Measurements from ENCODE around the gene THBS1. TPM values are rescaled to one million over a fixed set of nuclear protein-coding genes. Genes with fewer than 3 reads are reported as not detected.

The THBS1 gene
- total RNA-seq, 2 experiments from 2014 or later: 0.51 TPM; not detected in 1

DNA sequence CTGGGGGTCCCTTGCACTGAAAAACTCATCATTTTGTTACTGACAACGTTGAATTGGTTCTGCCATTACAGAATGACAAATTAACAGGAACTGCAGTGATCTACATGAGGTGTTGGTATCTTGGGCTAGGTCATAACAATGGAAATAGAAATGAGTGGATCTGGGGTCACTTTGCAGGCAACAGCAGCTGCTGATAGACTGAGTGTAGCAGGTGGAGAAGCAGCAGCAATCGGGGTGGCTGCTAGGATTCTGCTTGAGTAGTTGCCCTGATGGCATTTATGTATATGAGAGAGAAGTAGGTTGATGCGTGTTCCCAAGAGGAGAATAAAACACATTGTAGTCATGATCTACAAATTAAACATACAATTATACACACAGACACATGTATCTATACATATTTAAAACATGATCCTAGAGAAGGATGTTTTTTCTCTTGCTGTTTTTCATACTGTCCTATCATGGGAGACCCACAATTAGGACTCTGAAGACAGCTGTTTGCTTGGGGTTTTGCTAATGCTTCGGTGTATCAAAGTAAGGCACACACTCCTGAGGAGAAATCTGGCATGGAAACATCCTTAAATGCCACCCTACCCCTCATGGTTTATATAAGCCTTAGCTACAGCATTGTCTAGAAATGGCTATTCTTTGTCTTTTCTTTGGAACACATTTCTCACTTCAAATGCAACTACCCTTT, 15.8 kb upstream of the THBS1 start:
- Histone ChIP-seq H3K4me2 (ENCODE audit: low read length) (no peak overlapping the region), H3K4me1 (ENCODE audit: insufficient read depth, low read length, poor library complexity, severe bottlenecking) (no peaks in the 10 kb centered on the region), H2AFZ (ENCODE audit: low read length) (no peak overlapping the region), H3K4me3 (ENCODE audit: low read depth, low read length, poor library complexity, severe bottlenecking) (no peak overlapping the region), H3K27ac (ENCODE audit: low read depth, low read length, poor library complexity, severe bottlenecking) (no peak overlapping the region), H3K9me2 (ENCODE audit: insufficient read depth, low read length) (no peaks in the 10 kb centered on the region), H3K9me3 (ENCODE audit: low read length) (no peaks in the 10 kb centered on the region), H4K20me1 (ENCODE audit: insufficient read depth, low read length) (no peaks in the 10 kb centered on the region), H3K36me3 (ENCODE audit: insufficient read depth, low read length) (no peaks in the 10 kb centered on the region), H3K79me2 (ENCODE audit: insufficient read depth, low read depth, low read length) (no peaks in the 10 kb centered on the region)
- intact Hi-C loops (cut with micrococcal nuclease; ENCODE audit: unreplicated experiment): no loop called here
- TF ChIP-seq, protein P1, sequence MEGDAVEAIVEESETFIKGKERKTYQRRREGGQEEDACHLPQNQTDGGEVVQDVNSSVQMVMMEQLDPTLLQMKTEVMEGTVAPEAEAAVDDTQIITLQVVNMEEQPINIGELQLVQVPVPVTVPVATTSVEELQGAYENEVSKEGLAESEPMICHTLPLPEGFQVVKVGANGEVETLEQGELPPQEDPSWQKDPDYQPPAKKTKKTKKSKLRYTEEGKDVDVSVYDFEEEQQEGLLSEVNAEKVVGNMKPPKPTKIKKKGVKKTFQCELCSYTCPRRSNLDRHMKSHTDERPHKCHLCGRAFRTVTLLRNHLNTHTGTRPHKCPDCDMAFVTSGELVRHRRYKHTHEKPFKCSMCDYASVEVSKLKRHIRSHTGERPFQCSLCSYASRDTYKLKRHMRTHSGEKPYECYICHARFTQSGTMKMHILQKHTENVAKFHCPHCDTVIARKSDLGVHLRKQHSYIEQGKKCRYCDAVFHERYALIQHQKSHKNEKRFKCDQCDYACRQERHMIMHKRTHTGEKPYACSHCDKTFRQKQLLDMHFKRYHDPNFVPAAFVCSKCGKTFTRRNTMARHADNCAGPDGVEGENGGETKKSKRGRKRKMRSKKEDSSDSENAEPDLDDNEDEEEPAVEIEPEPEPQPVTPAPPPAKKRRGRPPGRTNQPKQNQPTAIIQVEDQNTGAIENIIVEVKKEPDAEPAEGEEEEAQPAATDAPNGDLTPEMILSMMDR (conservative IDR thresholded peaks at IDR 0.05; ENCODE audit: low read length): no peak
- no peak for TF ChIP-seq EZH2phosphoT487 (IDR thresholded peaks at IDR 0.05; ENCODE audit: borderline replicate concordance, low read depth, low read length)
- BruUV-seq (replicated peaks): no TSS peak
- ChIA-PET POLR2A (no interaction called here), CTCF (ENCODE audit: unreplicated experiment) (no interaction called here)
- DNase-seq (ENCODE audit: low spot score): no peak

DNA sequence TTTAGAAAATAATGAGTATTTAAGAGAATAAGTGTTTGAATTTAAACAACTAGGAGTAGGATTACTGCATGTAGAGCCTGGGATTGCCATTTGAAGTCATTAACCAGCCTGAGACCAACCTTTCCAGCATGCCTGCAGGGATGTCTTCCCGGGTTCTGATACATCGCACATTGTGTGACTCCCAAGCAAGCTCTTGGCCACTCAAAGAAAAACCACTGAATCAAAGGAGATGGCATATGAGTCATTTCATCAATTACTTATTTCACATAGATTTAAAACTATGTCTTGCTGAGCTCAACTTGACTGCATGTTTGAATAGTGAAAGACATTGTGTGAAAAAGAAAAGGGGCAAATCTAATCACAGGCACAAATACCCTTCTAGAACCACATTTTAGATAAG, 15.0 kb upstream of the THBS1 start:
- intact Hi-C loops (cut with micrococcal nuclease; ENCODE audit: unreplicated experiment): no loop called here
- ChIA-PET CTCF (ENCODE audit: unreplicated experiment) (no interaction called here), POLR2A (no interaction called here)
- H3K9me3 ChIP-seq (ENCODE audit: low read length): no peaks in the 10 kb centered on the region
- no peak for TF ChIP-seq EZH2phosphoT487 (IDR thresholded peaks at IDR 0.05; ENCODE audit: borderline replicate concordance, low read depth, low read length)
- TF ChIP-seq, protein P1 (conservative IDR thresholded peaks at IDR 0.05; ENCODE audit: low read length): no peak
- no peak overlapping the region for H3K27ac ChIP-seq (ENCODE audit: low read depth, low read length, poor library complexity, severe bottlenecking)
- no peak for DNase-seq (ENCODE audit: low spot score)
- no peak overlapping the region for H3K4me2 ChIP-seq (ENCODE audit: low read length)
- no peaks in the 10 kb centered on the region for H4K20me1 ChIP-seq (ENCODE audit: insufficient read depth, low read length)
- H3K79me2 ChIP-seq (ENCODE audit: insufficient read depth, low read depth, low read length): no peaks in the 10 kb centered on the region
- no peaks in the 10 kb centered on the region for H3K9me2 ChIP-seq (ENCODE audit: insufficient read depth, low read length)
- H3K4me1 ChIP-seq (ENCODE audit: insufficient read depth, low read length, poor library complexity, severe bottlenecking): no peaks in the 10 kb centered on the region
- H2AFZ ChIP-seq (ENCODE audit: low read length): no peak overlapping the region
- BruUV-seq (replicated peaks): no TSS peak
- no peaks in the 10 kb centered on the region for H3K36me3 ChIP-seq (ENCODE audit: insufficient read depth, low read length)
- no peak overlapping the region for H3K4me3 ChIP-seq (ENCODE audit: low read depth, low read length, poor library complexity, severe bottlenecking)

DNA sequence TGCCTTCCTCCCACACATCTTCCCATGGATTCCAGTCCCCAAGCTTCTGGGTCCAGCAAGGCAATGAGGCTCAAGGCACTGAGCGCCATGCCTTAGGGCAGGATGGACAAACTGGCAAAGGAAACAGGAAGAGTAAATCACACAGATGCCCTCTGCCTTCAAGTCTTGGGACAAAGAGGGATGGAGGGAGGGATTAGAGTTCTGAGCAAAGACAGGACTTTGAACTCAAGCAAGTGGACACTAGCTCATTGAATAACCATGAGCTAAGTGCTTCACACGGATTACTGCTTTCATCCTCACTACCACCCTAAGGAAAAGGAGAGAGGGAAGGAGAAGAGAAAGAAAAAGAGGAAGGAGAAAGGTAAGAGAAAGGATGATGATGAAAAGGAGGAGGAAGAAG, 7.6 kb upstream of the THBS1 start:
- H3K4me2 ChIP-seq (ENCODE audit: low read length): no peak overlapping the region
- DNase-seq (ENCODE audit: low spot score): no peak
- H3K9me2 ChIP-seq (ENCODE audit: insufficient read depth, low read length): no peaks in the 10 kb centered on the region
- H3K36me3 ChIP-seq (ENCODE audit: insufficient read depth, low read length): no peaks in the 10 kb centered on the region
- no peak overlapping the region for H2AFZ ChIP-seq (ENCODE audit: low read length)
- no peak overlapping the region for H3K27ac ChIP-seq (ENCODE audit: low read depth, low read length, poor library complexity, severe bottlenecking)
- no TSS peak for BruUV-seq (replicated peaks)
- no peaks in the 10 kb centered on the region for H4K20me1 ChIP-seq (ENCODE audit: insufficient read depth, low read length)
- intact Hi-C loops (cut with micrococcal nuclease; ENCODE audit: unreplicated experiment): no loop called here
- H3K79me2 ChIP-seq (ENCODE audit: insufficient read depth, low read depth, low read length): no peaks in the 10 kb centered on the region
- TF ChIP-seq, protein P1 (conservative IDR thresholded peaks at IDR 0.05; ENCODE audit: low read length): no peak
- TF ChIP-seq EZH2phosphoT487 (IDR thresholded peaks at IDR 0.05; ENCODE audit: borderline replicate concordance, low read depth, low read length): no peak
- H3K4me1 ChIP-seq (ENCODE audit: insufficient read depth, low read length, poor library complexity, severe bottlenecking): no peaks in the 10 kb centered on the region
- CTCF ChIA-PET (ENCODE audit: unreplicated experiment): no interaction called here
- H3K4me3 ChIP-seq (ENCODE audit: low read depth, low read length, poor library complexity, severe bottlenecking): no peak overlapping the region
- POLR2A ChIA-PET: no interaction called here
- H3K9me3 ChIP-seq (ENCODE audit: low read length): no peaks in the 10 kb centered on the region
